Heart right ventricle (tissue), 16 donors: Measurements from ENCODE around the gene NXN. TPM values are rescaled to one million over a fixed set of nuclear protein-coding genes. Genes with fewer than 3 reads are reported as not detected.

ENCODE experiments used
- ATAC-seq, 8 donors: fragments of 200-7000 bp; cut with Tn5 transposase; one replicate each; pipeline ENCODE4 v1.9.1; 2020; ENCODE audit warnings: mild to moderate bottlenecking in 8 of 8, moderate library complexity in 8 of 8, moderate number of reproducible peaks in 1 of 8
- DNase-seq, 2 donors: peaks; one replicate each; pipeline ENCODE4 v3.0.0-alpha.2; 2020
- H3K27ac ChIP-seq, 10 donors: fragments of 200-600 bp; sonication (generic) in 2 of 10; one replicate each; pipeline versions ENCODE4 v1.5.0 to v1.8.0; 2020 to 2022; ENCODE audit warnings: mild to moderate bottlenecking in 3 of 10
- H3K27me3 ChIP-seq, 7 donors: fragments of 200-600 bp; one replicate each; pipeline ENCODE4 v1.8.0; 2021 to 2022; ENCODE audit warnings: mild to moderate bottlenecking in 2 of 7
- H3K36me3 ChIP-seq, 9 donors: fragments of 200-600 bp; sonication (generic) in 1 of 9; one replicate each; pipeline versions ENCODE4 v1.5.0 to v1.8.0; 2020 to 2022; ENCODE audit warnings: mild to moderate bottlenecking in 2 of 9
- H3K4me1 ChIP-seq, 9 donors: fragments of 200-600 bp; sonication (generic) in 1 of 9; one replicate each; pipeline versions ENCODE4 v1.5.0 to v1.8.0; 2020 to 2022; ENCODE audit warnings: mild to moderate bottlenecking in 4 of 9
- H3K4me3 ChIP-seq, 10 donors: fragments of 200-600 bp; sonication (generic) in 2 of 10; one replicate each; pipeline versions ENCODE4 v1.5.0 to v1.8.0; 2020 to 2022; ENCODE audit warnings: mild to moderate bottlenecking in 7 of 10, moderate library complexity in 2 of 10
- H3K9me3 ChIP-seq, 11 donors: fragments of 200-600 bp in 10 of 11; sonication (generic) in 2 of 11; one replicate each; pipeline versions ENCODE4 v1.5.0 to v1.8.0; 2013 to 2022; ENCODE audit warnings: mild to moderate bottlenecking in 2 of 11, control low read depth in 1 of 11, moderate library complexity in 1 of 11
- CTCF ChIP-seq, 9 donors: fragments of 200-600 bp; sonication (generic) in 2 of 9; IDR thresholded peaks; one replicate each; pipeline versions ENCODE4 v1.5.0 to v1.8.0; 2021 to 2022; ENCODE audit warnings: antibody characterized with exemption in 9 of 9, mild to moderate bottlenecking in 5 of 9, moderate library complexity in 1 of 9
- WGBS, 2 donors: extraction: QIAGEN DNeasy Blood & Tissue Kit; methylation state at CpG; one replicate each; pipeline ENCODE4 v1.1.7; 2013; ENCODE audit warnings: inconsistent platforms in 1 of 2; 5-methylcytosine and 5-hydroxymethylcytosine counted together
- intact Hi-C, 10 donors: fragments of 100-400 bp; cut with DNase I; formaldehyde crosslinking; loops; one replicate each; pipeline versions ENCODE4 v1.11.1 to v1.14.2; 2022
- polyA plus RNA-seq, 2 donors: library from polyadenylated mRNA; stranded (reverse); fragments of 200-250 nt; gene quantifications; one replicate each; pipeline ENCODE4 v1.2.3, GENCODE V29; 2013
- total RNA-seq, 10 donors: library from RNA; stranded (reverse); fragmentation: NEBNext Ultra II Directional in 3 of 10; extraction: Animal tissue kit (Norgen Biotek cat#: 25700) in 3 of 10; gene quantifications; one replicate each; pipeline versions ENCODE4 v1.2.1 to v1.2.4, GENCODE V29; 2021 to 2023
- donor health status: Arrhythmogenic right ventricular cardiomyopathy.
- donor health status: ischemic (EF 13 %, LVEDD 7.1; RV severe dilation, severe dysfunction).
- donor health status: healthy with polysubstance abuse.
- donor health status: DM: no; HTN: yes; CAD: no.
- donor health status: DM: no; HTN: no; CAD: no.
- donor health status: ischemic (EF 25% LVEDD 6.9; RV normal size, moderate dysfunction).
- donor health status: ischemic (EF 25% LVEDD 5.7; RV mildly dilated, moderate dysfunction).
- donor health status: healthy.
- donor health status: DM: yes; HTN: yes; CAD: no.
- donor health status: Ischemic cardiomyopathy.
- donor health status: ischemic (EF 35%, LVEDD 5.7; RV mildly dilated, moderate dysfunction).
- donor health status: nonischemic (EF 11% LVEDD 7.7; RV severe dilation, severe dysfunction).
- donor health status: DM: yes; HTN: yes; CAD: no.
- donor health status: PGD.
- donor health status: ischemic (EF 29% LVEDD 5.4; RV normal size, mild dysfunction).
- donor health status: nonischemic (EF 23%, LVEDD 6.1; RV moderate dilation, normal function).

NXN gene
- total and polyA plus RNA-seq, 12 donors: 9.9 to 24.4 (median 15.9) TPM

- 78 to 82% methylated on average over 21 of the region's 21 CpGs for WGBS, 2 donors
- TF ChIP-seq CTCF (IDR thresholded peaks at IDR 0.05): no peak
- H3K4me3 ChIP-seq: no peak overlapping the region
- peak overlapping the region in 2 of 10 donors; percentile 9 to 33 for H3K27ac ChIP-seq
- DNase-seq (no peak), ATAC-seq (no peak)
- H3K27me3 ChIP-seq: no peaks in the 10 kb centered on the region
- no peaks in the 10 kb centered on the region for H3K9me3 ChIP-seq
- H3K36me3 ChIP-seq: no peaks in the 10 kb centered on the region
- intact Hi-C loops: loop anchor here in 5 of 10 donors (10.0 kb wide), 3 partner anchors 47 to 93 kb away; partner anchors contain the start of gene NXN (in 2 of the 5)
- H3K4me1 ChIP-seq: peaks cover 4 to 30% (median 18%) of the 10 kb centered on the region in 9 donors
Measured at GRCh38 chr17:887551-888209, 91.9 kb downstream of the NXN start.

GRCh38 chr17:885971-886571 lies 93.5 kb downstream of the NXN start:
- no peak for TF ChIP-seq CTCF (IDR thresholded peaks at IDR 0.05)
- no peaks in the 10 kb centered on the region for H3K27me3 ChIP-seq
- H3K4me3 ChIP-seq: no peak overlapping the region
- H3K9me3 ChIP-seq: no peaks in the 10 kb centered on the region
- intact Hi-C loops: loop anchor here in 5 of 10 donors (10.0 kb wide), 3 partner anchors 49 to 91 kb away; partner anchors contain the start of gene NXN (in 2 of the 5)
- H3K27ac ChIP-seq: peak overlapping the region in 7 of 10 donors; percentile 28 to 77 (median 62)
- ATAC-seq (peak in 7 of 8 donors; percentile 16 to 48 (median 30)), DNase-seq (peak; percentile 66 to 69)
- H3K36me3 ChIP-seq: no peaks in the 10 kb centered on the region
- 58 to 64% methylated on average over 18 of the region's 18 CpGs for WGBS, 2 donors
- H3K4me1 ChIP-seq: peaks cover 4 to 46% (median 27%) of the 10 kb centered on the region in 9 donors

GRCh38 chr17:883586-883962 lies 96.0 kb downstream of the NXN start:
- ATAC-seq (peak in 1 of 8 donors; percentile 2), DNase-seq (no peak)
- WGBS, 2 donors: 58 to 64% methylated on average over 12 of the region's 12 CpGs
- H3K4me1 ChIP-seq: peaks cover 4 to 71% (median 48%) of the 10 kb centered on the region in 9 donors
- H3K27me3 ChIP-seq: no peaks in the 10 kb centered on the region
- TF ChIP-seq CTCF (IDR thresholded peaks at IDR 0.05): no peak
- H3K4me3 ChIP-seq: no peak overlapping the region
- H3K36me3 ChIP-seq: no peaks in the 10 kb centered on the region
- intact Hi-C loops: loop anchor here in 6 of 10 donors (2.0 to 10.0 kb wide), 6 partner anchors 34 to 95 kb away; partner anchors contain the start of gene NXN (in 5 of the 6)
- no peaks in the 10 kb centered on the region for H3K9me3 ChIP-seq
- peak overlapping the region; percentile 52 to 91 (median 84) for H3K27ac ChIP-seq

- ATAC-seq (peak; percentile 63 to 88 (median 74)), DNase-seq (peak; percentile 69 to 88)
- Histone ChIP-seq H3K4me1 (peaks cover 4 to 72% (median 48%) of the 10 kb centered on the region in 9 donors), H3K27me3 (no peaks in the 10 kb centered on the region), H3K27ac (peak overlapping the region; percentile 52 to 91 (median 86)), H3K4me3 (no peak overlapping the region), H3K36me3 (no peaks in the 10 kb centered on the region), H3K9me3 (no peaks in the 10 kb centered on the region)
- intact Hi-C loops: loop anchor here in 6 of 10 donors (2.0 to 10.0 kb wide), 6 partner anchors 34 to 96 kb away; partner anchors contain the start of gene NXN (in 5 of the 6)
- 29 to 42% methylated on average over 14 of the region's 14 CpGs for WGBS, 2 donors
- TF ChIP-seq CTCF (IDR thresholded peaks at IDR 0.05): no peak
Measured at GRCh38 chr17:882827-883585, 96.6 kb downstream of the NXN start.
